GM18507 (cell line): ENCODE data around the gene DNAH14.
"Not testable (repeated sequence)": the region's sequence is repeated elsewhere in the genome, so short reads cannot be mapped to it uniquely, and the experiment has no call there.

Experiments used
- DNase-seq: peaks from one replicate; pipeline ENCODE4 v3.0.0; 2011; ENCODE audit warnings: low read depth; ENCODE audit not compliant: insufficient read length; ENCODE audit errors: extremely low spot score
- FAIRE-seq: peaks from 2 replicates; lab custom pipeline; 2011; peaks lifted over from hg19 to GRCh38; lab: Jason Lieb, UNC

Gene DNAH14

DNA sequence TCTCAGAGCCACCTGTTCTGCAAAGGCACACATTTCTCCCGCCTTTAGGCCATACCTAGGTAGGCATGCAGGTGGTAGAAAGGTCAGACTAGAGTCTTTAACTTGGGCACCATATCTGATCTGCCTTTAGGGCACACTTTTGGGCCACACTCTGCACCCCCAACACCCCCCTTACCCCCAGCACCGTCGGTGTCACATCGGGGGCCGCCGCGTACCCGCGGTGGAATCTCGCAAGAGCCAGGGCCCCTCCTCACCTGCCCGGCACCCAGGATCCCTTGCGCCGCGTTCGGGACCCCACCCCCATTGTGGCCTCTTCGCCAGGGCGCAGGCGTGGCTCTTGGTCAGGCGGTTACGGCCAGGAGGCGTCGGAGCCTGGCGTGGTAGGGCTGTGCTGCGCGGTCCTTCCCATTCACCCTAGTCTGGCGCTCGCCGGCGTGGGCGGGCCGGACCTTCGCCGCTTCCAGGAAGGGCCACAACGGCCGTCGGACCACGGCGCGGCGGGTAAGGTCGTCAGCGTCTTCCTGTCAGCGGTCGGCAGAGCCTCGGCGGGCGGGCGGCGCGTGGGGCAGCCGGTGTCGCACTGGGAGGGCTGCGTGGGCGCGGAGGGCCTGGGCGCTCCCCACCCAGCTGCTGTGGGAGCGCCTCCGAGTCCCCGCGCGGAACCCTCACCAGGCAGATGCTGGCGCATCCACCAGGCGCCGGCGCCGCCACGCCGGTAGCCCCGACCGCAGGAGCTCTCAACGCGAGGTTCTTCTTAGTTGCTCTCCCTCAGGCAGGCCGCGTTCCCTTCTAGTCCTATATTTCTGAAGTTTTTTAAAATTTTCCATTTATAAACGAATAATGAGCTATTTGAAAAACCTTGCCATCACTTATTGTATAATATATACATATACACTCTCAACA is at the start of gene DNAH14:
DNAH14 (plus strand) TSS at position 341 of the 903 bp plus-strand sequence. CDS start 23,028 bp downstream, outside the sequence.
- FAIRE-seq (no peak), DNase-seq (no peak)

GRCh38 chr1:224880593-224881307 is 48.7 kb upstream of the DNAH14 start:
- FAIRE-seq: no peak

GRCh38 chr1:224881308-224881692 is 48.2 kb upstream of the DNAH14 start:
- not testable (repeated sequence) for DNase-seq, FAIRE-seq

More at GRCh38 chr1:224880593-224881307, 48.7 kb upstream of the DNAH14 start:
- no peak for DNase-seq

DNA sequence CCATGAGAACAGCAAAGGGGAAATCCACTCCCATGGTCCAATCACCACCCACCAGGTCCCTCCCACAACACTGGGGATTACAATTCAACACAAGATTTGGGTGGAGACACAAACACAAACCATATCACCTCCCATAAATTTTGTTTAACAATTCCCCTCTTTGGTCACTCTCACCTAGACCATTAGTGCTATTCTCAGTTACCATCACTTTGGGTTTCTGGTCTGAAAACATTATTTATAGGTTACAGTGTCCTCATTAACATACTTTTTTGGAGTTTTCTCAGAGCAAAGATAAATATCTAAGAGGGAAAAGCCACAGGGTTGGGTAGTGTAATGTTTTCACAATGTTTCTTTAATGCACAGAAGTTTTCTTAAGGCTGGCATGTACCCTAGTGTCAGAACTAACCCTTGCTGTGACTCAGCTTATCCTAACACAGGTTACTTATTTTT is 47.7 kb upstream of the DNAH14 start:
- DNase-seq (no peak), FAIRE-seq (no peak)

DNA sequence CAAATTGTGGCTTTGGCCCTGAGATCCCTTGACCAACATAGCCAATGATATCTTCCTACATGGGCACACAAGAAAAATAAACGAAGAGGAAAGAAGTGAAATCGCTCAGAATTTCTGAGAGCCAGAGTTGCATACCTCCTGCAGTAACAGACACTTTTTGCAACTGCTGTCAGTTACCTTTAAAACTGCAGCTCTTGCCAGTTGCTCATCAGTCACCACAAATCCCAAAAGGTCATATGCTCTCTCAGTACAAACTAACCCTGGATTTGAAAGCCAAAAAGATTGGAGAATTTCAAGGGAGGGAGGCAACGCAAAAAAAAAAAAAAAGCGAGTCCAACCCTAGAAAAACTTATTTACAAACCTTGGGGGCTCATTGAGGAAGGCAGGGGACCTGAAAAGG is 47.2 kb upstream of the DNAH14 start:
- no peak for FAIRE-seq
- no peak for DNase-seq

GRCh38 chr1:224883091-224883490 is 46.4 kb upstream of the DNAH14 start:
- FAIRE-seq (no peak), DNase-seq (no peak)

DNA sequence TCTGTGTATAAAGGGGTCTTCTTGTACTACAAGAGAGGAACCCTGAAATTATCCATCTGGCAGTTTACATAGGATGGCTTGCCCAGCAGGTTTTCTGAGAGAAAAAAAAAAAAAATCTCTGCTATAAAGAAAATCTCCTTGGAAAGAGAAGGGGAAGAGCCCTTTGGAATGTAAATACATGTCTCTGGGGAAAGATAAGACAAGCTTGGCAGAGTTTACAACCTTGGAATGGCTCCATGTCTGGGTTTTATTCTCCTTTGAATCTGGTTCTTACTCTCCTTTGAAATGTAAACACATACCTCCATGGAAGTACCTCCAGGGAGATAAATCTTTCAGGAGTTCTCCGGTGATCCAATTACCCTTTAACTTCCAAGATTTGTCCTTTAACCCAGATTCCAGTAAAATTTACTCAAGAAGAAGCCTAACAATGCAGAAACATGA is 45.1 kb upstream of the DNAH14 start:
- DNase-seq (no peak), FAIRE-seq (no peak)

- not testable (repeated sequence) for FAIRE-seq
Measured at GRCh38 chr1:224885376-224885775, 44.1 kb upstream of the DNAH14 start.

DNA sequence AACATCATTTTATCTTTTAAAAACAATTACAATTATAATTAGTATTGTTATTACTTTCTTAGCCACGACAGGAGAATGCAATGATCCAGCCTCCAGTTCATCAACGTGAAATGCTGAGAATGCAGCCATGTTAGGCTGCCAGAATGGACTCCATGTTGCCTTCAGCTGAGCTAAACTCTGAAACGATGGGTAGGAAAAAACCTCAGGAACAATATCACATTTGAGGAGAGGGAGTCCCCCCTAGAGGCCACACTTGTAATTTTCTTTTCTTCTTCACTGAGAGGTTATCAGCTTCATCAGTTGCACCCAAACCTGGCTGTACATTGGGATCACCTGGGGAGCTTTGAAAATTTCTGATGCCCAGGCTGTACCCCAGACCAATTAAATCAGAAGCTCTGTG is 34.6 kb upstream of the DNAH14 start:
- DNase-seq (no peak), FAIRE-seq (no peak)

More at GRCh38 chr1:224885376-224885775, 44.1 kb upstream of the DNAH14 start:
- DNase-seq: not testable (repeated sequence)

- DNase-seq (no peak), FAIRE-seq (no peak)
Measured at GRCh38 chr1:224896130-224896781, 33.2 kb upstream of the DNAH14 start.

GRCh38 chr1:224897529-224898327 is 31.7 kb upstream of the DNAH14 start:
- FAIRE-seq: no peak

GRCh38 chr1:224898937-224899336 is 30.5 kb upstream of the DNAH14 start:
- DNase-seq (no peak), FAIRE-seq (no peak)

More at GRCh38 chr1:224897529-224898327, 31.7 kb upstream of the DNAH14 start:
- no peak for DNase-seq

- DNase-seq: no peak
- FAIRE-seq: no peak
Measured at GRCh38 chr1:224900062-224900630, 29.3 kb upstream of the DNAH14 start.

- no peak for FAIRE-seq
Measured at GRCh38 chr1:224901087-224901810, 28.2 kb upstream of the DNAH14 start.

GRCh38 chr1:224903955-224904354 is 25.5 kb upstream of the DNAH14 start:
- FAIRE-seq: no peak

More at GRCh38 chr1:224901087-224901810, 28.2 kb upstream of the DNAH14 start:
- no peak for DNase-seq

DNA sequence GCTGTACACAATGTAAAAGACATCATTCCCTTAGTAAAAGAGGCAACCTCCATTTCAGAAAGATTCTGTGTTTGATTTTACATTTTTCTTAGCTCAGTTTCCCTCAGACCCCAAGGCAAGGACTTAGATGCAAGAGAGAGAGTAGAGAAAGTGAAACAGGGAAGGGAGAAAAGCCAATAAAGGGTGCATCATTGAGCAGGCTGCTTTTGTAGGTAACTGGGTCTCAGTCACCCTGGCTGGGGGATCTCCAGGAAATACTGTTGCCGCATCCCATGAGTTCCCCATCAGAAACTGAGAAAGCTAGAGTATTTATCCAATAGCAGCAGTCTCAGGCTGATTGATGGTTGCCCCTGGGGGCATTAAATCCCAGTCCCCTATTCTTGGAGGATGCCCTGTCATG is 23.1 kb upstream of the DNAH14 start:
- DNase-seq (no peak), FAIRE-seq (no peak)

More at GRCh38 chr1:224903955-224904354, 25.5 kb upstream of the DNAH14 start:
- no peak for DNase-seq

GRCh38 chr1:224911217-224911616 is 18.3 kb upstream of the DNAH14 start:
- FAIRE-seq: no peak

DNA sequence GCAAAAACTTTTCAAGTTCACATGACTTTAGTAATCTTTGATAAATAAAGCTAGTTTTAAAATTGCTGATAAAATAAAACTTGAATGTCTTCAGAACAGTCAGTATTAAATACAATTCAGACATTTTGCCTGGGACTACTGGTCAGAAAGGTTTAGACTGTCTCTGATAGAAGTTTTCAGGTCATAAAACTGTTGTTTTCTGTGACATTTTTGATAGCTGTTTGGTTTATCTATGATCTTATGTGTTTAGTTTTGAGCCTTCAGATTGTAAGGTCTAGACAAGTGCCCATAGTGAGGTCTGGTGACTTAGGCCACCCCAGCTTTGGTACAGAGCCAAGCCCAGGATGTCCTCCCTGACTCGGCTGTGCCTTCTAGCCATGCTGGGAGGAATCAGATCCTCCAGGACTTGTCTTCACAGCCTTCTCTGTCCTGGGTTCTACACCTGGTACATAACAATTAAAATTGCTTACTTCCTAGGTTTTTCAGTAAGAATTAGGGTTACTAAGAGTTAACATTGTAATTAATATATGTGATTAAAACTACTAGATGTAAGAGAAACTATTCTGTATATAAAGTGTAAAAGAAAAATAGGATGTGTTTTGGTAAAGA is 15.1 kb upstream of the DNAH14 start:
- FAIRE-seq (no peak), DNase-seq (no peak)

More at GRCh38 chr1:224911217-224911616, 18.3 kb upstream of the DNAH14 start:
- DNase-seq: no peak
